ENCODE data around the gene LYPD6.

DNA sequence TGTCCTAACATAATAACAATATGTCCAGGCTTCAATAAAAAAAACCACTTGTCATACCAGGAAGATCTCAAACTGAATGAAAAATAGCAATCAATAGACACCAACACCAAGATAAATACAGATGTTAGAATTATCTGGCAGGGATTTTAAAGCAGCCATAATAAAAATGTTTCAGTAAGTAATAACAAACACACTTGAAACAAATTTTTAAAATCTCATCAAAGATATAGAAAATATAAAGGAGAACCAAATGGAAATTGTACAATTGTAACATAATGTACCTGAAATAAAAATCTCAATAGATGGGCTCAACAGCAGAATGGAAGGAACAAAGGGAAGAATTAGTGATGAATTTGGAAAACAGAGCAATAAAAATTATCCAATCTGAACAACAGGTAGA, 128.1 kb downstream of the LYPD6 start:
- TF ChIP-seq CTCF (conservative IDR thresholded peaks at IDR 0.05; ENCODE audit: low read depth, low read length) (no peak), EZH2 (IDR thresholded peaks at IDR 0.05; ENCODE audit: borderline replicate concordance, low read depth, low read length, poor library complexity, severe bottlenecking) (no peak)
